HepG2 (cell line): ENCODE results near the gene KRT3. TPM values are rescaled to one million over a fixed set of nuclear protein-coding genes. Genes with fewer than 3 reads are reported as not detected.

ENCODE experiments used
- ATAC-seq: fragments of 200-7000 bp; cut with Tn5 transposase; 3 replicates; pipeline ENCODE4 v1.9.1; 2020; ENCODE audit warnings: mild to moderate bottlenecking, moderate library complexity
- BruUV-seq: library from RNA; stranded (reverse); fragments of 400-500 nt; replicated peaks from 2 replicates; lab custom pipeline; 2021; lab: Mats Ljungman, UMichigan
- CTCF ChIA-PET: fragments of 300-600 bp; formaldehyde crosslinking; extraction: SDS; loops from one replicate; lab custom pipeline; 2021; ENCODE audit warnings: low total read pairs, inconsistent platforms, low intra/inter-chr PET ratio; lab: Yijun Ruan, JAX
- POLR2A ChIA-PET: fragments of 350-600 bp; sonication (Branson Sonifier 250); formaldehyde crosslinking; loops from one replicate; lab custom pipeline; 2020; ENCODE audit warnings: antibody characterized with exemption, inconsistent platforms; lab: Yijun Ruan, JAX
- DNase-seq: peaks from one replicate; pipeline ENCODE4 v3.0.0-alpha.2; 2015; ENCODE audit warnings: low spot score
- FAIRE-seq: peaks from 3 replicates; lab custom pipeline; 2011; peaks lifted over from hg19 to GRCh38; lab: Jason Lieb, UNC
- H2AFZ ChIP-seq: one replicate; pipeline ENCODE4 v1.6.1; 2011; ENCODE audit warnings: low read length, inconsistent platforms
- H3K27ac ChIP-seq: fragments of 300-600 bp; 3 replicates; pipeline ENCODE4 v1.8.0; 2011; ENCODE audit warnings: mixed run types, mild to moderate bottlenecking, mixed read lengths, low read length, inconsistent platforms; ENCODE audit not compliant: insufficient read depth; ENCODE audit errors: extremely low read length
- H3K27me3 ChIP-seq, 2 experiments: fragments of 200-600 bp in 1 of 2; 2 replicates in 1 of 2; 3 replicates in 1 of 2; pipeline versions ENCODE4 v1.6.0 to v1.8.0; 2011; ENCODE audit warnings: low read length in 2 of 2, mild to moderate bottlenecking in 2 of 2, moderate library complexity in 2 of 2, inconsistent platforms in 1 of 2; ENCODE audit not compliant: insufficient read depth in 2 of 2, control insufficient read depth in 1 of 2
- H3K36me3 ChIP-seq, 2 experiments: fragments of 200-600 bp in 1 of 2; replicated peaks in 1 of 2; 2 replicates in 1 of 2; 3 replicates in 1 of 2; pipeline versions ENCODE4 v1.5.1 to v1.8.0; 2011; ENCODE audit warnings: low read length in 2 of 2, inconsistent platforms in 1 of 2; ENCODE audit not compliant: insufficient read depth in 2 of 2, control insufficient read depth in 1 of 2
- H3K4me1 ChIP-seq: 2 replicates; pipeline ENCODE4 v1.5.1; 2012; ENCODE audit warnings: low read length, inconsistent platforms; ENCODE audit not compliant: insufficient read depth
- H3K4me2 ChIP-seq: 2 replicates; pipeline ENCODE4 v1.6.0; 2011; ENCODE audit warnings: low read depth, low read length, inconsistent platforms
- H3K4me3 ChIP-seq, 3 experiments: fragments of 200-600 bp in 1 of 3; sonication (generic), shearing (Covaris generic) in 1 of 3; replicated peaks in 1 of 3; 2 replicates each; pipeline ENCODE4 v1.5.1; 2011 to 2016; ENCODE audit warnings: low read length in 3 of 3, inconsistent platforms in 2 of 3, low read depth in 2 of 3, mild to moderate bottlenecking in 2 of 3, control low read depth in 1 of 3, mixed read lengths in 1 of 3; ENCODE audit not compliant: insufficient read depth in 1 of 3
- H3K79me2 ChIP-seq: one replicate; pipeline ENCODE4 v1.6.1; 2011; ENCODE audit warnings: low read length, inconsistent platforms; ENCODE audit not compliant: insufficient read depth
- H3K9ac ChIP-seq: 2 replicates; pipeline ENCODE4 v1.6.0; 2011; ENCODE audit warnings: mild to moderate bottlenecking, low read depth, low read length, inconsistent platforms; ENCODE audit not compliant: insufficient read depth
- H3K9me3 ChIP-seq: 2 replicates; pipeline ENCODE4 v1.5.1; 2012; ENCODE audit warnings: mild to moderate bottlenecking, low read length
- H4K20me1 ChIP-seq: 2 replicates; pipeline ENCODE4 v1.6.0; 2011; ENCODE audit warnings: inconsistent platforms, mild to moderate bottlenecking, low read length, moderate library complexity; ENCODE audit not compliant: insufficient read depth
- ADNP ChIP-seq: sonication (generic); formaldehyde crosslinking; IDR thresholded peaks from 2 replicates; pipeline ENCODE4 v1.4.0; 2020; ENCODE audit warnings: missing genetic modification reagents
- ATF7-NPFF ChIP-seq: sonication (generic); formaldehyde crosslinking; IDR thresholded peaks from 2 replicates; pipeline ENCODE4 v1.8.1; 2023; ENCODE audit warnings: mild to moderate bottlenecking, low read depth, missing genetic modification reagents, moderate library complexity
- CREB1 ChIP-seq, 2 experiments: fragments of 450-650 bp in 1 of 2; IDR thresholded peaks; 2 replicates each; pipeline ENCODE4 v1.6.1; 2016 to 2017; ENCODE audit warnings: control low read depth in 1 of 2, mild to moderate bottlenecking in 1 of 2, missing compliant biosample characterization in 1 of 2, missing genetic modification characterization in 1 of 2
- ETV5 ChIP-seq: IDR thresholded peaks from 2 replicates; pipeline ENCODE4 v1.6.1; 2018; ENCODE audit warnings: missing biosample characterization, missing genetic modification reagents, inconsistent platforms, borderline replicate concordance
- ISX ChIP-seq: sonication (generic); formaldehyde crosslinking; conservative IDR thresholded peaks from 2 replicates; pipeline ENCODE4 v1.5.0; 2020; ENCODE audit warnings: missing genetic modification reagents
- RARA ChIP-seq: IDR thresholded peaks from 2 replicates; pipeline ENCODE4 v1.6.1; 2016; ENCODE audit warnings: missing genetic modification reagents, missing compliant biosample characterization
- ZNF33B ChIP-seq: sonication (generic); formaldehyde crosslinking; IDR thresholded peaks from 2 replicates; pipeline ENCODE4 v1.5.1; 2020; ENCODE audit warnings: mild to moderate bottlenecking, missing genetic modification reagents
- ZNF552 ChIP-seq: sonication (generic); formaldehyde crosslinking; IDR thresholded peaks from 2 replicates; pipeline ENCODE4 v1.9.0; 2022; ENCODE audit warnings: missing genetic modification reagents, mild to moderate bottlenecking, borderline replicate concordance
- WGBS: methylation state at CpG from one replicate; pipeline ENCODE4 v1.1.6; 2017; ENCODE audit warnings: low lambda C conversion rate; 5-methylcytosine and 5-hydroxymethylcytosine counted together
- in situ Hi-C: cut with HindIII; loops from 2 replicates; pipeline ENCODE4 v1.10.0; 2017; ENCODE audit warnings: low pct_unique_long_range_greater_than_20kb; ENCODE audit not compliant: extremely low pct_ligation_motif_present
- intact Hi-C: fragments of 100-400 bp; cut with micrococcal nuclease; formaldehyde crosslinking; loops from one replicate; pipeline ENCODE4 v1.10.0; 2022; ENCODE audit not compliant: unreplicated experiment
- polyA plus RNA-seq, 8 experiments: library from polyadenylated mRNA; depleted of rRNA in 3 of 8; stranded (reverse) in 7 of 8; unstranded in 1 of 8; fragments of >200 nt; fragmentation: Illumina TruSeq in 4 of 8; extraction: Trizol in 4 of 8; gene quantifications; 2 replicates each; pipeline versions ENCODE4 v1.2.1 to v1.2.3, GENCODE V29; 2011 to 2016; ENCODE audit warnings: low read depth in 4 of 8, missing spikeins in 1 of 8, mixed read lengths in 1 of 8; ENCODE audit not compliant: insufficient read depth in 1 of 8
- total RNA-seq, 5 experiments: library from RNA; depleted of rRNA; stranded (reverse); fragments of >200 nt; fragmentation: Illumina TruSeq; extraction: Trizol; gene quantifications; 2 replicates each; pipeline ENCODE4 v1.2.3, GENCODE V29; 2016; ENCODE audit warnings: low read depth in 1 of 5
- TF ChIP-seq, protein P1 (sequence below): sonication (generic); formaldehyde crosslinking; IDR thresholded peaks from 2 replicates; pipeline ENCODE4 v1.4.0; 2020; ENCODE audit warnings: missing genetic modification reagents, borderline replicate concordance
- TF ChIP-seq, protein P2 (sequence below): sonication (generic); formaldehyde crosslinking; IDR thresholded peaks from 2 replicates; pipeline ENCODE4 v1.4.0; 2020; ENCODE audit warnings: missing genetic modification reagents, borderline replicate concordance

KRT3 gene
- total and polyA plus RNA-seq, 2 of the 13 experiments (the other 11 are each of a cell fraction or from before 2014, with no cell fraction given) = not detected

DNA sequence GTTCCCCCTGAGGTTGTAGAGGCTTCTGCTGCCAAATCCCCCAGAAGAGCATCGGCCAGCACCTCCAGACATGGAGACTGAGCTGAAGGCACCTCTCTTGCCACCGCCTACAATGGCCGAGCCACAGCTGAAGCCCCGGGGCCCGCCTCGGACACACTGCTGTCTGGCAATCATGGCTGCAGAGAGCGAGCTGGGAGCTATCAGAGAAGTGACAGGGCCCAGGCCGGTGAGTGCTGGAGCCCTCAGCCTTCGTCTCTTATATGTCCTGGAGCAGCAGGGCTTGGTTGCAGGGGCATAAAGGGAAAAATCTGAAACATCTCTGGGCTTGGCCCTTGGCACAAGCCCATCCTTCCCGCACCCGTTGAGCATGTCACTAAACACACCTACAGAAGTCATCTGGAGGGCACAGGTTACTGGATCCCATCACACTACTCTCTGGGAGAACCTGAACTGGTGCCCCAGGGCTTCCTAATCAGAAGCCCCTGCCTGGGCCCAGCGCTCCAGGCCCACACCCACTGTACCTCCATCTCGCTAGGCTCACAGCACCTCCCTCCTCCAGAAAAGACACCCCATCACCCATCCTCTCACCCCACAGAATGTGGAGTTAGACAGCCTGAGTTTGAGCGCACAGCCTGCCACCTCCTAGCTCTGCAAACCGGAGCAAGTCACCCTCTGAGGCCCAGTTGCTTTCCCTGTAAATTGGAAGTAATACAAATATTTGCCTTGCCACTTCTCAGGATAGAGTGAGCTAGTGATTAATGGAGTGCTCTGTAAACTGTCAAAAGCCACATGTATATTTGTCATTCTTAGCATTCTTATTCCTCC, 18.2 kb upstream of the KRT3 start, which contains the start of gene KRT4:
KRT4 (minus strand) TSS at position 232 of the 825 bp plus-strand sequence; CDS start at position 174, 58 bp downstream.
- Histone ChIP-seq H3K27ac (no peak within 1 kb of the TSS), H3K9me3 (no peaks in the 10 kb centered on the region), H4K20me1 (no peaks in the 10 kb centered on the region), H3K4me1 (no peaks in the 10 kb centered on the region), H3K9ac (no peak within 1 kb of the TSS), H3K79me2 (no peaks in the 10 kb centered on the region), H3K4me2 (no peak within 1 kb of the TSS), H3K36me3 (no peaks in the 10 kb centered on the region), H3K4me3 (no peak within 1 kb of the TSS), H3K27me3 (peaks cover 4 to 43% of the 10 kb centered on the region in 2 experiments; a peak in 4 of 5 replicates), H2AFZ (no peak within 1 kb of the TSS)
- no TSS peak for BruUV-seq
- POLR2A ChIA-PET = no interaction called here
- FAIRE-seq (no peak), DNase-seq (no peak), ATAC-seq (no peak)
- WGBS = 0% methylated on average over 3 of the region's 15 CpGs
- in situ Hi-C loops (no loop called here), intact Hi-C loops (no loop called here)
- TF ChIP-seq, protein P1, sequence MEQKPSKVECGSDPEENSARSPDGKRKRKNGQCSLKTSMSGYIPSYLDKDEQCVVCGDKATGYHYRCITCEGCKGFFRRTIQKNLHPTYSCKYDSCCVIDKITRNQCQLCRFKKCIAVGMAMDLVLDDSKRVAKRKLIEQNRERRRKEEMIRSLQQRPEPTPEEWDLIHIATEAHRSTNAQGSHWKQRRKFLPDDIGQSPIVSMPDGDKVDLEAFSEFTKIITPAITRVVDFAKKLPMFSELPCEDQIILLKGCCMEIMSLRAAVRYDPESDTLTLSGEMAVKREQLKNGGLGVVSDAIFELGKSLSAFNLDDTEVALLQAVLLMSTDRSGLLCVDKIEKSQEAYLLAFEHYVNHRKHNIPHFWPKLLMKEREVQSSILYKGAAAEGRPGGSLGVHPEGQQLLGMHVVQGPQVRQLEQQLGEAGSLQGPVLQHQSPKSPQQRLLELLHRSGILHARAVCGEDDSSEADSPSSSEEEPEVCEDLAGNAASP (CRISPR knock-in tag) = no peak
- no peak for TF ChIP-seq RARA
- no peak for TF ChIP-seq ETV5 (CRISPR knock-in tag)
- TF ChIP-seq ZNF33B (CRISPR knock-in tag) = no peak
- CTCF ChIA-PET = no interaction called here

DNA sequence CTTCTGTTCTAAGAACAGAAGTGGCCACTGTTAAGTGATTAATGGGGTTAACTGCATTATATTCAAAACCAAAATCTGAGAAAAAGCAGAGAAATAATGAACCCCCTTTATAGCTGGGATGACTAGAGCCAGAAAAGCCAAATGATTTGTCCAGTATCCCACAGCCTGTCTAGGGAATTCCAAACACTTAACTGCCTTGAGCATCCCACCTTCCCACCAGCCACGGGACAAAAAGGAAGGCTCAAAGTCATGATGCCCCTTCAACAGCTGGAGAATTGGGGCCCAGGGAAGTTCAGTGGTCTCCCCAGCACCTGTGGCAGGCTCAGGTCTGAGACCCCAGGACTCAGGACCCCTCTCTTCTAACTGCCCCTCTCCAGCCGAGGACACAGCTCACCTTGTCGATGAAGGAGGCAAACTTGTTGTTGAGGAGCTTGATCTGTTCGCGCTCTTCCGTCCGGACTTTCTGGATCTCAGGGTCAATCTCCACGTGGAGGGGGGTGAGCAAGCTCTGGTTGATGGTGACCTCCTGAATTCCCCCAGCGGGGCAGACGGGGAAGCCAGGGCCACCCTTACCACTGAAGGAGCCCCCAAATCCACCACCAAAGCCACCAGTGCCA, 17.4 kb upstream of the KRT3 start:
- WGBS = 27% methylated on average over 8 of the region's 10 CpGs
- no peaks in the 10 kb centered on the region for H3K4me1 ChIP-seq
- H3K27me3 ChIP-seq = peaks cover 2 to 41% of the 10 kb centered on the region in 2 experiments; a peak in 4 of 5 replicates
- no peak overlapping the region for H3K9ac ChIP-seq
- in situ Hi-C loops = no loop called here
- FAIRE-seq (no peak), DNase-seq (no peak), ATAC-seq (no peak)
- no peaks in the 10 kb centered on the region for H4K20me1 ChIP-seq
- ChIA-PET CTCF (no interaction called here), POLR2A (no interaction called here)
- H3K27ac ChIP-seq = no peak overlapping the region
- no peaks in the 10 kb centered on the region for H3K9me3 ChIP-seq
- H3K4me3 ChIP-seq = no peak overlapping the region
- H2AFZ ChIP-seq = no peak overlapping the region
- BruUV-seq = no TSS peak
- intact Hi-C loops = no loop called here
- H3K36me3 ChIP-seq = no peaks in the 10 kb centered on the region
- H3K79me2 ChIP-seq = no peaks in the 10 kb centered on the region
- no peak overlapping the region for H3K4me2 ChIP-seq
- no peak for TF ChIP-seq ZNF33B (CRISPR knock-in tag)
- no peak for TF ChIP-seq ISX (CRISPR knock-in tag)
- no peak for TF ChIP-seq ADNP (CRISPR knock-in tag)
- TF ChIP-seq CREB1 (IDR thresholded peaks at IDR 0.05) = no peak
- TF ChIP-seq CREB1 (CRISPR knock-in tag; IDR thresholded peaks at IDR 0.05) = no peak
- TF ChIP-seq ZNF552 (CRISPR knock-in tag) = no peak
- TF ChIP-seq, protein P2, sequence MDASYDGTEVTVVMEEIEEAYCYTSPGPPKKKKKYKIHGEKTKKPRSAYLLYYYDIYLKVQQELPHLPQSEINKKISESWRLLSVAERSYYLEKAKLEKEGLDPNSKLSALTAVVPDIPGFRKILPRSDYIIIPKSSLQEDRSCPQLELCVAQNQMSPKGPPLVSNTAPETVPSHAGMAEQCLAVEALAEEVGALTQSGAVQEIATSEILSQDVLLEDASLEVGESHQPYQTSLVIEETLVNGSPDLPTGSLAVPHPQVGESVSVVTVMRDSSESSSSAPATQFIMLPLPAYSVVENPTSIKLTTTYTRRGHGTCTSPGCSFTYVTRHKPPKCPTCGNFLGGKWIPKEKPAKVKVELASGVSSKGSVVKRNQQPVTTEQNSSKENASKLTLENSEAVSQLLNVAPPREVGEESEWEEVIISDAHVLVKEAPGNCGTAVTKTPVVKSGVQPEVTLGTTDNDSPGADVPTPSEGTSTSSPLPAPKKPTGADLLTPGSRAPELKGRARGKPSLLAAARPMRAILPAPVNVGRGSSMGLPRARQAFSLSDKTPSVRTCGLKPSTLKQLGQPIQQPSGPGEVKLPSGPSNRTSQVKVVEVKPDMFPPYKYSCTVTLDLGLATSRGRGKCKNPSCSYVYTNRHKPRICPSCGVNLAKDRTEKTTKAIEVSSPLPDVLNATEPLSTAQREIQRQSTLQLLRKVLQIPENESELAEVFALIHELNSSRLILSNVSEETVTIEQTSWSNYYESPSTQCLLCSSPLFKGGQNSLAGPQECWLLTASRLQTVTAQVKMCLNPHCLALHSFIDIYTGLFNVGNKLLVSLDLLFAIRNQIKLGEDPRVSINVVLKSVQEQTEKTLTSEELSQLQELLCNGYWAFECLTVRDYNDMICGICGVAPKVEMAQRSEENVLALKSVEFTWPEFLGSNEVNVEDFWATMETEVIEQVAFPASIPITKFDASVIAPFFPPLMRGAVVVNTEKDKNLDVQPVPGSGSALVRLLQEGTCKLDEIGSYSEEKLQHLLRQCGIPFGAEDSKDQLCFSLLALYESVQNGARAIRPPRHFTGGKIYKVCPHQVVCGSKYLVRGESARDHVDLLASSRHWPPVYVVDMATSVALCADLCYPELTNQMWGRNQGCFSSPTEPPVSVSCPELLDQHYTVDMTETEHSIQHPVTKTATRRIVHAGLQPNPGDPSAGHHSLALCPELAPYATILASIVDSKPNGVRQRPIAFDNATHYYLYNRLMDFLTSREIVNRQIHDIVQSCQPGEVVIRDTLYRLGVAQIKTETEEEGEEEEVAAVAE (CRISPR knock-in tag) = no peak
- TF ChIP-seq ATF7-NPFF (CRISPR knock-in tag) = no peak
